HG03139 (cell line): Measurements from ENCODE around the gene SPACA1.
"Not testable (repeated sequence)": the region's sequence is repeated elsewhere in the genome, so short reads cannot be mapped to it uniquely, and the experiment has no call there.

Experiments
- ATAC-seq: cut with Tn5 transposase; IDR thresholded peaks from one replicate; pipeline ENCODE4 v1.9.1; 2021; ENCODE audit not compliant: unreplicated experiment

Gene SPACA1, protein sequence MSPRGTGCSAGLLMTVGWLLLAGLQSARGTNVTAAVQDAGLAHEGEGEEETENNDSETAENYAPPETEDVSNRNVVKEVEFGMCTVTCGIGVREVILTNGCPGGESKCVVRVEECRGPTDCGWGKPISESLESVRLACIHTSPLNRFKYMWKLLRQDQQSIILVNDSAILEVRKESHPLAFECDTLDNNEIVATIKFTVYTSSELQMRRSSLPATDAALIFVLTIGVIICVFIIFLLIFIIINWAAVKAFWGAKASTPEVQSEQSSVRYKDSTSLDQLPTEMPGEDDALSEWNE

DNA sequence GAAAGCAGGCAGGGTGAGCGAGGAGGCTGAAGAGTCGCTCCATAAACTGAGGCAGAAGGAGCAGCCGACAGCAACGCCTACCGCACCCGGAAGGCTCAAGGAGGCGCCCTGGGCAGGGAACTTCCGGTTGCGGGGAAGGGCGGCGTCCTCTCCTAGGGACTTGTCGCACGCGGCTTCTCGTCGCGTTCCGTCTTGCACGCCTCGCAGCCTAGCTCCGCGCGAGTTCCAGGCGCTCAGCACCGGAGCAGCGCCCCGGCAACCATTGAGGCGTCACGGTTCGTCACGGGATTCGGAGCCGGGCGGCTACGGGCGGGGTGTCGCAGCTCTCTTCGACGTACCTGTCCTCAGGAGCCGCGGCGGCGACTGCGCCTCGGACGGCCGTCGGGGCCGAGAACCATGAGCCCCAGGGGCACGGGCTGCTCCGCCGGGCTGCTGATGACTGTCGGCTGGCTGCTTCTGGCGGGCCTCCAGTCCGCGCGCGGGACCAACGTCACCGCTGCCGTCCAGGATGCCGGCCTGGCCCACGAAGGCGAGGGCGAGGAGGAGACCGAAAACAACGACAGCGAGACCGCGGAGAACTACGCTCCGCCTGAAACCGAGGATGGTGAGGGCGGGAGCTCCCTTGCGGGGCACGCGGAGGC is at the start of gene SPACA1:
SPACA1 (plus strand) TSS at position 332 of the 641 bp plus-strand sequence; CDS start at position 397, 65 bp downstream.
- no peak for ATAC-seq

DNA sequence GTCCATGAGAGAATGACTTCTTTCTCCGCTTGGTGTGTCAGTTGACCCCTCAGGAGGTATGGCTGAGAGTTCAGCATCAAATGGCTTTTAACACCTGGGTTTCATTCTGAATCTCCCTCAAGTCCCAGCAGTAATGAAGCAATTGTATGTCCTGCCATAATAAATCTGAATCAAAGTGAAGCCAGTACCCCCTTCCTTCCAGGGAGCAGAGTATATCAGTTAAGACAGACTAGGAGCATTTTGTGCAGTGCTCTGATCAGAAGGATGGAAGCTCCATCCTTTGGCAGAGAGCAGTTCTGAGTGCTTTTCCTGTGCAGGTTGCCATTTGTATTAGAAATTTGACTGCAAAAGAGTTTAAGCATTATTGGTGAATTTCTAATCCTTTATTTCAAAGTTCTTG is 46.9 kb upstream of the SPACA1 start:
- no peak for ATAC-seq

DNA sequence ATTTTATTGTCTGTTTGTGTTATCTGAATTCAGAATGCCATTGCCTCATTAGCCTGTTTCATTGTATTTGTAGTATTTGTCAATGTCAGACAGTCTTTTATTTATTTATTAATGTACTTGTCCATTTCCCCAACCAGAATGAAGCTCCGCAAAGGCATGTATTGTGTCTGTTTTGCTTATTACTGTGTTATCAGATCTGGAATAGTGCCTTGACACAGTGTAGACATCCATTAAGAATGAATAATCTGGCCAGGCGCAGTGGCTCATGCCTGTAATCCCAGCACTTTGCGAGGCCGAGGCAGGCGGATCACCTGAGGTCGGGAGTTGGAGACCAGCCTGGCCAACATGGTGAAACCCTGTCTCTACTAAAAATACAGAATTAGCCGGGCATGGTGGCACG is 46.4 kb upstream of the SPACA1 start:
- ATAC-seq: not testable (repeated sequence)

DNA sequence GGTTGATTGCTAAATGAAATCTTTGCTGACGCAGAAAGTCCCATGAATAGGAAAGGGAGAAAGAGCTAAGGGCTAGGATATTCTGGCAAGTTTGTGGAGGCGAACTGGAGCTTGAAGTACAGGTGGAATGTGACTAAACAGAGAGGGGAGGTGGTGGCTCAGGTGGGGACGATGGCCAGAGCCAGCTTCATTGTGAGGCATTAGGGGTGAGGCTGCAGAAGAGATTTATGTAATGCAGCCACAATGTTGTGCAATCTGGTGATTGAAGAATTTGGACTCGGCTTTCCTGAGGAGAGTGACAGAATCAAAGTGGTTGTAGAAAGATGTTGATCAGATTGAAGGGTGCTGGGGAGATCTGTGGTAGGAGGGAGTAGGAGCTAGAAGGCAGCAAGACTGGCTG is 42.9 kb upstream of the SPACA1 start:
- no peak for ATAC-seq

DNA sequence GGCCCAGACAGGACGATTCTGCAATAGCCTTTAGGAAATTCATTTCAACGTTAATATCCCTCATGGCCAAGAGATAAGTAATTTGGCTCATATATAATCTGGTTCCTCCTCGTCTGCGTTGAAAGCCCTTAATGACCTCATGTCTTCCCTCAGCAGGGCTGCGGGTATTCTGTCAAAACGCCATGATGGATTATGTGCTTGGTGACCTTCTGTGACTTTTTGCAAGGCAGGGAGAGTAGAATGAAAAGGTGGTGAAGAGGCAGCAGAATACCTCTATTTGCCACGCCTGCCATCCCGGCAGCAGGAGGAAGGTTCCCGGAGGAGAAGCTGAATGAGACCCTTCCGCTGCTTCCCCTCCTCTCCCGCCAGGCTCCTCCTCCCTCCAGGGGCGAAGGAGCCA is 41.1 kb upstream of the SPACA1 start:
- no peak for ATAC-seq

DNA sequence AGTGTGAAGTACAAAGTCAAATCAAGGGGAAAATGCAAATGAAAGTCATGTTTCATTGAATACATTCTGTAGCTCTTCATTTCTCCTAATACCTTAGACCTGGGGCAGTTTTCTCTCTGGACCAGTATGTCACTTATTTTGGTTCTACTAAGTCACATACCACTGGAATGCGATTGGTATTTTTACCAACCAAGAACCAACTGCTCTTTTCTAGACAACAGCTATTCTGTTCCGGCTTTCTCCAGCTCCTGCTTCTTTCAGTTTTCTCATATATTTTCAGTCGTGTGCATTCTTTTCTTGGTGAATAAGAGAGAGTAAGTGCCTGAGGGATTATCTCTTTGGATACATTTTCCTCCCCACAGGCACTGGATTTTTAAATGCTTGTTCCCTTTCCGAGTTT is 39.2 kb upstream of the SPACA1 start:
- no peak for ATAC-seq

DNA sequence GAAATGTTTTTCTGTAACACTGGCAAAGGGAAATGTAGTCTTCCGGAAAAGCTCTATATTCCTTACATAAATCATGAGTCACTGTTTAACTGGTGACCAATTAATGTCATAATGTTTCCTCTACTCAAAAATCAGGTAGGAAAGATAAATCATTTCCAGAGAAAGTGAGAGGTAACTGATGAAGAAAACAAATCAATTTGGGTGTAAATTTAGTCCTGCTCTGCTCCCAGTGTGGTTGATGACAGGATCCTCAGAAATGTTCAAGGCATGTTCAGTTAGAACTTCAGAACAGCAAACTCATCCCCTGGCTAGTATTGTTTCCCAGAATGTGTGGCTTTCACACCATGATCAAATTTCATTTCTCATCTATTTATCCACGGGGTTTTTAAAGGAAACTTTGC is 38.8 kb upstream of the SPACA1 start:
- ATAC-seq: no peak

DNA sequence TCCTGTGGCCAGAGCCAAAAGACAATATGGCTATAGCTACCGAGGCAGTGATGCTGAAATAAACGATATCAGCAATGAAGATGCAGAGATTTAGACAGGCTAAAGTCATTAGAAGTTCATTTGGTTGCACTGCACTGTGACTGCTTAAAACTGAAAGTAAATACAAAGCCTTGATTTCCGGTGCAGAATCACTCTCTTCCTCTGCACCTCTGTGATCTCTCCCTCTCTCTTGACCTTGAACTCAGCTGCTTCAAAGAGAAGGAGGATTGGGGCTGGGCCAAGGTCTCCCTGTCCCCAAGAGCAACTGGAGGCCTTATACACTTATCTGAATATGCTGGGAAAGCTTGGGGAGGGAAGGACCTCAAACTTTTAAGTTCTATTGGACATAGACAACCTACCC is 34.6 kb upstream of the SPACA1 start:
- ATAC-seq: peak; percentile 56

DNA sequence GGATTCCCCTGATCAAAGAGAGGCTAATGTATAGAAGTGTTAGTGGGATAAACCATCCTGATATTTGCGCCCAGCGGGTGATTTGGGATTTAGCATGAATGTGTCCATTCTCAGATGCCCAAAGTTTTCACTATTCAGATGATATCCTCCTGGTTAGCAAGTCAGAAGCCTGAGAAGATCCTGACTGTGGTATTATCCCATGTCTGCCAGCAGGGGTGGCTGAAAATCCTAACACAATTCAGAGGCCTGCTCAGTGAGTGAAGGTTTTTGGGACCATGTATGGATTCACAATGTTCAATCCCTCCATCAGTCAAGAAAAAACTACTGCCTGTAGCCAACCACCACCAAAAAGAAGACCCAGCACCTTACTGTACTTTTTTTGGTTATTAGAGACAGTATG is 34.1 kb upstream of the SPACA1 start:
- no peak for ATAC-seq

DNA sequence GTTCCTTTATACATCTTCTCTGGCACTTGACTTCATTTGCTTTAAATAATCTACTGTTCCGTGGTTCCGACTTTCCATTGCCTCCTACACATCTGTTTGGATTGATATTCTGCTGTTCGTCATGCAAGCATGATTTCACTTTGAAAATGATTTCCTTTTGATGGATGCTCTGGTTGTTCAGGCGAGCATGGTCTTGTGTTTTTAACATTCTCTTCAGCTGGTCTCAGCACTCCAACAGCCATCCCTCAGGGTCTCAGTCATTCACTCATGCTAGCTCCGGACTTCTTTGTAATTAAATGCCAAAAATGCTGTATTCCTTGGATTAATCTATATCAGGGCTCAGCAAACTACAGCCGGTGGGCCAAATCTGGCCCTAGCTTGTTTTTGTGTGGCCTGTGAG is 27.2 kb upstream of the SPACA1 start:
- no peak for ATAC-seq

DNA sequence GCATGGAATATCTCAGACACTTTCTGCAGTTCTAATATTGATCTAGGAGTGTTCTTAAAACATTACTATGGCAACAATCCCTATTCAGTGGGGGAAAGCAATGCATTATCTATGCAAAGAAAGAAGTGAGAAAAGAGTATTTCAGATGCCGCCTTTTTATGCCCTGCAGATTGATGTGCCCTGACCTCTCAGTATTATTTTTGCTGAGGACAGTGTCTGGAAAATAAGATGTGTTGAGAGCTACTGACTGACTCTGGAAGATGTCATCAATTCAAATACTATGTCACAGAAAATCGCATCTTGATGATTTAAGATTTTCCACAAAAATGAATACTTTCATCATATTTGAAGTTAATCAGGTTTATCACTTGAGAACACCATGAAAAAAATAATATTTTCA is 22.9 kb upstream of the SPACA1 start:
- ATAC-seq: no peak

DNA sequence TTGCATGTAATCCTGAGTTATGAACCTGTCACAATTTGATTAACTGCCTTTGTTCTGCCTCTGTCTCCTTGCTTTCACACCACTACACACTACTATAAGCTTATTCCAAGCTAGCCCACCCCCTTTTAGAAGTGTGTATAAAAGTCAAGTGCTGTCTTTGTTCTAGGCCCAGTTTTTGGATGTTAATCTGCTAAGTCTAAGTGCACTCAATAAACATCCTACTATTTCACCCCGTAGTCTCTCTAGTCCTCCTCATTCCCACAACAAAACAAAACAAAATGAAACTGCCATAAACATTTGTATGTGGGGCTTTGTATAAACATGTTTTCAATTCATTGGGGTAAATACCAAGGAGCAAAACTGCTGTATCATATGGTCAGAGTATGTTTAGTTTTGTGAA is 16.1 kb upstream of the SPACA1 start:
- no peak for ATAC-seq

DNA sequence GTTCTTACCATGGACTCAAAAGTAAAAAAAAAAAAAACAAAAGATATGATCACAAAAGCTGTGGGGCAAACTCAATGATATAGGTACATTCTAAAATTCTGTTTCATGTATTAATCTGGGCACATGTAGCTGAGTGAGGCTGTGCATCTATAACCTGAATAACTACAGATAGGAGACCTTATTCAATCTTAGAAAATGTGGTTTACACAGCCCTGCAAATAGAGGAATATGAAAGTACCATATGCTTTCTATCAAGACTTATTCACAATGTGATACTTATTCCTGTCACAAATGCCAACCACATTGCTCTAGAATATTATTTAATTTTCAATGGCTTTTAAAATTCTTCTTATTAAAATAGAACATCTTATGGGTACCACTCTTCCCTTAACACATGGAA is 3.1 kb upstream of the SPACA1 start:
- no peak for ATAC-seq

DNA sequence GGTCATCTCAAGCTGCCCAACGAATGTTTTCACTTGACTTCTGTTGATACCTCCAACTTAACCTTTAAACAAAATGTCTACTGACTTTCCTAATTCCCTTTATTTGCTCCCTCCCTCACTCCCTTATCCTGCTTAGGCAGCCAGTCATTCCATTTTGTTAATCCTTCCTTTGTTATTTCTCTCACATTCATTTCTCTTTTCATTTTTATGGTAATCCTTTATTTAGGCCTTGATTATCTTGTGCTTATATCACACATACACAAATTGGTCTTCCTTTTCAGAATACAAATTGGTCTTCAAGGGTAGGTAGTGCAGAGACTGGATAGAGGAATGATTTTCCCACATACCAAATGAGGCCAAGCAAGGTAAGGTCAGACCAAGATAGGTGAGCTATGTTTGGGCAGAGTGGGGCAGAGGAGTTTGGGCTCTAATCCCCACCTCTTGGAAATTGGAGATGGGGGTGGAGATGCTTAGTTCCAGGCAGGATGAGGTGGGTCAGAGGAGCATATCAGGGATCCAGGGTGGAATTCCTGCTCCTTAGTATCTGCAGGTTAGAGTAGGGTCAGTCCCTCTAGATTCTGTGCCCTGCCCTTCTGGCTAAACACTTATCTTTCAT is 2.0 kb upstream of the SPACA1 start:
- no peak for ATAC-seq

DNA sequence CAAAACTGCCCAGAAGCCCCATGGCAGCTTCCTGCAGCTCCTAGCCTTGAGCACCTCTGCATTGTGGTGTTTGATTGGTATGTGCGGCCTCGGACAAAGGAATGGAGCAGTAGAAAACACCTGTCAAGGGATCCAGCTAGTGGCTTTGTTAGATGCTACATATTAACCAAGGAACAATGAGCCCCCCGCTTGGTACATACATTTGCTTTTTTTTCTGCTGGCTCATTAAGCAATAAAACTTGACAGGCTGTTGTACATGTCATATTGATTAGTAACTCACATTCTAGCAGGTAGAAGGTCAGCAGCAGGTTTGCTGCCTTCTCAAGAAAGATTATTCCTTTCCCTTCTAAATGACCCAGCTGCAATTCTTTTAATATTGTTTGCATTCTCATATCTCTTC is 937 bp downstream of the SPACA1 start:
- ATAC-seq: no peak

DNA sequence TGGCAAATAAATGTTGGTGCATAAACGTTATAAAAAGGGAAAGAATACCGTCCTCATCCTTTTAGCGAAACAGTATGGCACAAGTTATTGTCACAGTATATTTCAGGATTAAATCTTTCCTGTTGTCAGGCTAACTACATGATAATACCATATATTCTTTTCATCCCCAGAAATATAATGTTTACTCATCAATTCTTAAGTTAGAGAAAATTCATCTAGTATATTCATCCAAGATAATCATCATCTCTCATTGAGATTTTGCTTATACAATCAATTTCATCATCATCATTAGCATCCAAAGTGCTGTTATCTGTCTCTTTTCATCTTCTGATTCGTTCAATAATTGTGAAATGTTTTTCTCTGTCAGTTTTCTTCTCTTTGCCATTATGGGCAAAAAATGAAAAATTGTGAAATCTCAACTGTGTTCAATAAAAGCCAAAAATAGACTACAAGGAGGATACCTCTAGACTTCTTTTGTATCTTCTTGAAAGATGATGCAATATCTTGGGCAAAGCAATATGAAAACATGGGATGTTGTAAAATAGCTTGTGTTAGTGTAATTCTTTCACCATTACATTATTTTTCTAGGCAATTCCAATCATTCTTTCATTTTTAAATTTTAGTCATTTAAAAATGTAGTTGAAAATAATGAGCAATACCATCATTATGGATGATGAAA is 2.6 kb downstream of the SPACA1 start:
- no peak for ATAC-seq

DNA sequence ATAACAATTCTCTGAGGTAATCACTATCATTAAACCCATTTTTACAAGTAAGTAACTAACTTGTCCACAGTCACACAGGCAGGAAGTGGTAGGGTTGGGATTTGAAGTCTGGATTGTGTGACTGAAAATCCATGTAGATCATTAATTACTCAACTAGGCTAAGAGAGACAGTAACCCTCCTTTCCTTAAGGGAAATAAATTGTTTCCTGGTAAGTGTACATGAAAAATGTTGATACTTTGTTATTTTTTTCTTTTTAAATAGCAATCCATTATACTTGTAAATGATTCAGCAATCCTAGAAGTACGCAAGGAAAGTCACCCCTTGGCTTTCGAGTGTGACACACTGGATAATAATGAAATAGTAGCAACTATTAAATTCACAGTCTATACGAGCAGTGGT is 11.6 kb downstream of the SPACA1 start:
- no peak for ATAC-seq

DNA sequence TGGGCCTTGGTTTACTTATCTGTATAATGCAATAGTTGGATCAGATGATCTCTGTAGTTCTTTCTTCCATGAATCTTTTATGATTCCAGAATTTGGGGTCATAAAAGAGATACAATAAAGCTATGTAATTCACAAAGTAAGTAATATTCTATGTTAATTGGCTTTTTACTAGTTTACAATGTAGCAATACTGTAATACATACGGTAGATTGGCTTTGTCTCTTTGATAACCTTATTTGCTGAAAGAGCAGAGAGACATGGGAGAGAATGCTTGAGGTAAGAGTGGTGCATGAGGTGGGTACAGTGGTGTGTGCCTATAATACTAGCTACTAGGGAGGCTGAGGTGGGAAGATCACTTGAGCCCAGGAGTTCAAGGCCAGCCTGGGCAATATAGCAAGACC is 14.7 kb downstream of the SPACA1 start:
- ATAC-seq: no peak

DNA sequence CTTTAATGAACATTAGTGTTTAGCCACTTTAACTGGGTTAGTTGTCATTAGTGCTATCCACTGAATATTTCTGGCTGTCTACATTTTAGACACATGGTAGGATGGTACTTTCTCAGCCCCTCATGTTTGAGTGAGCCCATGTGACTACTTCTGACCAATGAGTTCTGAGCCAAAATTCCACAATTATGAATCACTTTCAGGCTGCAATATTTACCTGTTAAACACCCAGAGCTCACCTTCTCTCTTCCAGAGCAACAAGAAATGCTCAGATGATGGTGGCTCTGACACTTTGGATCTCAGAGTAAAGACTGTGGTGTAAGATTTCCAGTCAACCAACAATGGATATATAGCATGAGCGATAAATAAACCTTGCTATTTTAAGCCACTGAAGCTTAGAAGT is 24.8 kb downstream of the SPACA1 start:
- ATAC-seq: no peak

DNA sequence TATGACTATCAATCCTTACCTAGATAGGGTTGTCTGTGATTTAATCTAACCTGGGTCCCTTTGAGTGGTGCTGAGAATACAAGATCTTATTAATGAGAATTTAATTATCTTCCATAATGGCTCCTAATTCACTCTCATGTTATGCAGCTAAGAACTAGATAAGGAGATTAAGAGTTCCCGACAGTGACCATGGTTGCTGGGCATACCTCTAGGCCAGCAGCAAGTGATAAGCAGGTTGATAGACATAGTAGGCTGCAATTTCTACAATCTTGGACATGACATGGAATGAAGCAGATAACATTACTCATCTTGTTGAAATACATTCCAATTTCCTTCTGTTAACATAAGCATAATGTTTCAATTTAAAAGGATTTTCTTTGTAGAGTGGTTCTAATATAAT is 27.1 kb downstream of the SPACA1 start:
- ATAC-seq: no peak

DNA sequence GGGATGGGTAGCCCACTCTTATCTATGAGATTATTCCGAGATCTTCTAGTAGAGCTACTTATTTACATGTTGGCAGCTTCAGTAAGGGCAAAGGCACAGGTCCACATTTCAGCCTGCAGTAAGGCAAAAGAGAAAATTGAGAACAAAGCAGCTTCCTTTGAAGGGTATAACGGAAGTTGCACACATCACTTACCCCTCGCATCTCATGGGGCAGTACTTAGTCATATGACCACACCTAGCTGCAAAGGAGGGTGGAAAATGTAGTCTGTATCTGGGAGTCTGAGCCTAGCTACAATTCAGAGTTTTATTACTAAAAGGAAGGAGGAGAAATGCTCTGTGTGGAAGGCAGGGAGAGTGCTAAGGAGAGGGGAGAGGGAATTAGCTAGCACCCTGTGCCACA is 29.7 kb downstream of the SPACA1 start:
- ATAC-seq: no peak

DNA sequence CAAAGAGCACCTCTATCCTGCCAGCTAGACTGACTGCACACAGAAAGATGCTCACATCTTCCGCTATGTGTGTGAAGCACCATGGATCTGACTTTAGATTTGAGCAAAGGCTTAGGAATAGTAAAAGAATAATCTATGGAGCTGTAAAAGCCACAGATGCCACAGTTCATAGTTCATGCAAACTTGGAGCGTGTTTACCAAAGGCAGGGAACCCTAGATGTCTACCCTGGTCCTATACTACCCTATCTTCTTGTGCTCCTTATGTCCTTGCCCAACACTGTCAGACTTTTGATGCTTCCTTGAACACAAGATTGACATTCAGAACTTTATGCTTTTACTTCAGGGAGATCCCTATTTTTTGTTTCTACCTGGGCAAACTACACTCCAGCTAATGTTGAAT is 39.2 kb downstream of the SPACA1 start:
- no peak for ATAC-seq
